A549 (cell line): ENCODE data around the gene TIA1. TPM values are rescaled to one million over a fixed set of nuclear protein-coding genes. Genes with fewer than 3 reads are reported as not detected.
"Not testable (repeated sequence)": the region's sequence is repeated elsewhere in the genome, so short reads cannot be mapped to it uniquely, and the experiment has no call there.

ENCODE experiments used
- ATAC-seq, 2 experiments: fragments of 200-7000 bp in 1 of 2; fragments of >200 bp in 1 of 2; cut with Nextera tagmentation in 1 of 2; cut with Tn5 transposase in 1 of 2; 3 replicates each; pipeline versions ENCODE4 v1.8.0 to v1.9.1; 2018 to 2020; ENCODE audit warnings: mild to moderate bottlenecking in 1 of 2, moderate library complexity in 1 of 2
- CTCF ChIA-PET: fragments of 300-600 bp; sonication (Branson Sonifier 250); formaldehyde crosslinking; extraction: SDS; loops from one replicate; lab custom pipeline; 2021; ENCODE audit warnings: antibody characterized with exemption, inconsistent platforms; lab: Yijun Ruan, JAX
- POLR2A ChIA-PET: fragments of 350-600 bp; formaldehyde crosslinking; extraction: SDS; loops from one replicate; lab custom pipeline; 2021; ENCODE audit warnings: antibody characterized with exemption, inconsistent platforms; lab: Yijun Ruan, JAX
- DNase-seq, 2 experiments: peaks; one replicate each; pipeline versions ENCODE4 v3.0.0 to v3.0.0-alpha.2; 2011 to 2016; ENCODE audit warnings: low read depth in 1 of 2, low spot score in 1 of 2
- FAIRE-seq: peaks from 2 replicates; lab custom pipeline; 2011; peaks lifted over from hg19 to GRCh38; lab: Jason Lieb, UNC
- H3K27ac ChIP-seq, 2 experiments: fragments of >200 bp; sonication (Bioruptor Twin); formaldehyde crosslinking; 3 replicates each; pipeline ENCODE4 v1.5.1; 2016 to 2017
- H3K4me1 ChIP-seq: fragments of >200 bp; sonication (Bioruptor Twin); formaldehyde crosslinking; 3 replicates; pipeline ENCODE4 v1.6.1; 2016
- H3K4me2 ChIP-seq: fragments of >200 bp; sonication (Bioruptor Twin); formaldehyde crosslinking; 3 replicates; pipeline ENCODE4 v1.6.1; 2016
- H3K4me3 ChIP-seq: fragments of >200 bp; sonication (Bioruptor Twin); formaldehyde crosslinking; 3 replicates; pipeline ENCODE4 v1.5.1; 2016
- H3K9me3 ChIP-seq: fragments of >200 bp; sonication (Bioruptor Twin); formaldehyde crosslinking; 3 replicates; pipeline ENCODE4 v1.6.1; 2016
- CEBPB ChIP-seq, 2 experiments: fragments of >200 bp in 1 of 2; sonication (Bioruptor Twin) in 1 of 2; formaldehyde crosslinking in 1 of 2; IDR thresholded peaks; 2 replicates each; pipeline ENCODE4 v1.6.1; 2012 to 2016
- E2F6 ChIP-seq: IDR thresholded peaks from 2 replicates; pipeline ENCODE4 v1.6.1; 2012; ENCODE audit warnings: low read depth, borderline replicate concordance
- EP300 ChIP-seq, 2 experiments: fragments of >200 bp; sonication (Bioruptor Twin); formaldehyde crosslinking; IDR thresholded peaks; 2 replicates in 1 of 2; 3 replicates in 1 of 2; pipeline ENCODE4 v1.6.1; 2016 to 2017
- FOSB ChIP-seq: fragments of 250-450 bp; sonication (Bioruptor Pico); IDR thresholded peaks from 2 replicates; pipeline ENCODE4 v1.5.0; 2020; ENCODE audit warnings: mild to moderate bottlenecking, moderate library complexity
- FOSL2 ChIP-seq, 2 experiments: fragments of 450-650 bp in 1 of 2; fragments of >200 bp in 1 of 2; sonication (Bioruptor Twin) in 1 of 2; formaldehyde crosslinking; IDR thresholded peaks; 2 replicates each; pipeline versions ENCODE4 v1.5.0 to v1.6.1; 2016 to 2020; ENCODE audit warnings: mild to moderate bottlenecking in 1 of 2, moderate library complexity in 1 of 2
- HOXB13 ChIP-seq: fragments of 250-450 bp; sonication (Bioruptor Pico); IDR thresholded peaks from 2 replicates; pipeline ENCODE4 v1.5.0; 2020; ENCODE audit warnings: low read depth, mild to moderate bottlenecking, moderate library complexity
- JUNB ChIP-seq: fragments of >200 bp; sonication (Bioruptor Twin); formaldehyde crosslinking; IDR thresholded peaks from 2 replicates; pipeline ENCODE4 v1.6.1; 2016
- MYC ChIP-seq: IDR thresholded peaks from 2 replicates; pipeline ENCODE4 v1.6.1; 2012; ENCODE audit warnings: mild to moderate bottlenecking, inconsistent platforms, low read length, improper control_type of control experiment, borderline replicate concordance
- NFE2L2 ChIP-seq: fragments of 150-350 bp; conservative IDR thresholded peaks from 2 replicates; pipeline ENCODE4 v1.6.1; 2014; ENCODE audit warnings: low read length
- NPAS2 ChIP-seq: fragments of 250-450 bp; sonication (Bioruptor Pico); IDR thresholded peaks from 2 replicates; pipeline ENCODE4 v1.8.0; 2022; ENCODE audit warnings: mild to moderate bottlenecking, moderate library complexity, borderline replicate concordance
- RCOR1 ChIP-seq: fragments of 150-350 bp; IDR thresholded peaks from 2 replicates; pipeline ENCODE4 v1.6.1; 2014; ENCODE audit warnings: antibody characterized with exemption, low read length, low read depth
- REST ChIP-seq: fragments of 200-600 bp; sonication (generic); IDR thresholded peaks from 2 replicates; pipeline ENCODE4 v1.6.1; 2016; ENCODE audit warnings: antibody characterized with exemption, mild to moderate bottlenecking, moderate library complexity
- SMC3 ChIP-seq: fragments of >200 bp; sonication (Bioruptor Twin); formaldehyde crosslinking; IDR thresholded peaks from 3 replicates; pipeline ENCODE4 v1.6.1; 2018; ENCODE audit warnings: inconsistent platforms
- ZNF302 ChIP-seq: fragments of 250-450 bp; sonication (Bioruptor Pico); IDR thresholded peaks from 2 replicates; pipeline ENCODE4 v1.9.0; 2021; ENCODE audit warnings: inconsistent platforms, mild to moderate bottlenecking, moderate library complexity
- WGBS: methylation state at CpG from one replicate; pipeline ENCODE4 v1.1.6; 2017; ENCODE audit errors: missing lambda C conversion rate; 5-methylcytosine and 5-hydroxymethylcytosine counted together
- polyA plus RNA-seq, 4 experiments: library from polyadenylated mRNA; depleted of rRNA in 3 of 4; stranded (reverse); fragments of >200 nt; fragmentation: RNase III in 1 of 4; extraction: RNeasy Plus Mini Kit Qiagen cat#74134 plus additional on column Dnase treatment in 1 of 4; gene quantifications; 2 replicates in 3 of 4; 3 replicates in 1 of 4; pipeline ENCODE4 v1.2.3, GENCODE V29; 2011 to 2017

Gene TIA1
- polyA plus RNA-seq, 2 of the 4 experiments (the other 2 are of a cell fraction), result 59.5 to 173 TPM

DNA sequence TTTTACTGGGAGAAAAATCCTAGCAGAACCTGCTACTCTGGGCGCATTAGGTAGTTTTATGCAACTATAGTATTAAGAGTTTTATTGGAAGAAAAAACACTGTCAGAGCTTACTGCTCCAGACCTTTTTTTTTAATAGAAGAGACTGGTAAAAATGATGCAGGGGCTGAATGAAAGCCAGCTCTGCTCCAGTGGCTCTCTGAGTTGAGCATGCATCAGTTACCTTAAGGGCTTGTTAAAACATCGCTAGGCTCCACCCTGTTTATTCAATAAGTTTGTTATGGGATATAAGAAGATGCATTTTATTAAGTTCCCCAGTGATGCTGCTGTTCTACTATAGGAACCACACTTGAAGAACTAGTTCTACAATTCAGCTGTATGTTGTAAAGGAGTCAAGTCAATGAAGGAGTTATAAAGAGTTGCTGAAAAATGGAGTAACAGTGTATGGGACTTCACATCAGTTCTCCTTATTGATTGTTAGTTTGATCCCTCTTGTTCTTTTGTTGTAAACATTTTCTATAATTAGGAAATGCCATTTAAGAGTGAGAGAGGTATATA is 31.9 kb upstream of the TIA1 start:
- POLR2A ChIA-PET, result interaction anchor here (4.5 kb wide), 1 partner anchor 13 kb away, joined by 47 read pairs; the partner anchor contains the start of gene SNRPG
- TF ChIP-seq REST (no peak), HOXB13 (CRISPR knock-in tag) (no peak), SMC3 (no peak), FOSL2 (IDR thresholded peaks at IDR 0.05) (no peak), FOSL2 (CRISPR knock-in tag; IDR thresholded peaks at IDR 0.05) (no peak), EP300 (IDR thresholded peaks at IDR 0.05) (no peak), CEBPB (IDR thresholded peaks at IDR 0.05) (no peak), JUNB (no peak), E2F6 (no peak), NFE2L2 (no peak), ZNF302 (CRISPR knock-in tag) (no peak), FOSB (no peak), NPAS2 (no peak), MYC (no peak)
- FAIRE-seq, result peak; percentile 32

DNA sequence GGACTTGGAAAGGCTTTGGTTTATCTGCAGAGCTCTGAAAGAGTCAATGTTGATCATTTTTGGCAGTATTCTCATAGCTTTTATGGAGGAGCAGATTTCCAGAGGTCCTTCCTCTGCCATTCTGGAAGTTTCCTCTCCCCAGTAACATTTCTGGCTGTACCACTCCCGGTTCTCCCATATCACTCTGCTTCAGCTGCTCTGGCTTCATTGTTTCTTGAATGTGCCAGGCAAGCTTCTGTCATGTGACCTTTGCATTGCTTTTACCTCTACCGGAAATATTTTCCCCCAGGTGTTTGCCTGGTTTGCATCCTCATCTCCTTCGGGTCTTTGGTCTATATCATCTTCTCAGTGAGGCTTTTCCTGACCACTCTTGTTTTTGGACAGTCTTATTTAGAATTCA is 21.9 kb upstream of the TIA1 start:
- CTCF ChIA-PET, result no interaction called here
- no peak for FAIRE-seq
- Histone ChIP-seq H3K27ac (no peak overlapping the region), H3K4me1 (no peaks in the 10 kb centered on the region), H3K4me2 (no peak overlapping the region), H3K4me3 (no peak overlapping the region), H3K9me3 (no peaks in the 10 kb centered on the region)
- WGBS, result 82% methylated on average over 3 of the region's 3 CpGs
- POLR2A ChIA-PET, result interaction anchor here (1.2 to 1.4 kb wide), 2 partner anchors 12 to 23 kb away, joined by 3 to 4 read pairs; partner anchors contain the start of genes PCYOX1 and SNRPG
- no peak for ATAC-seq
- TF ChIP-seq E2F6, result no peak
- TF ChIP-seq RCOR1, result no peak
- DNase-seq, result no peak

More for the DNA sequence above, 31.9 kb upstream of the TIA1 start:
- ATAC-seq (0 out of 6 replicates have a peak, but pooled peaks of 1 of the 2 experiments have one; percentile 25), DNase-seq (no peak)
- CTCF ChIA-PET, result interaction anchor here (1.2 to 1.8 kb wide), 2 partner anchors 19 to 21 kb away, joined by 3 to 4 read pairs; no protein-coding TSS in a partner anchor
- Histone ChIP-seq H3K9me3 (no peaks in the 10 kb centered on the region), H3K4me2 (no peak overlapping the region), H3K4me1 (no peaks in the 10 kb centered on the region), H3K4me3 (no peak overlapping the region), H3K27ac (no peak overlapping the region)
- 90% methylated on average over 2 of the region's 2 CpGs for WGBS

- DNase-seq, CTCF ChIA-PET, H3K4me3 ChIP-seq, H3K4me2 ChIP-seq, H3K9me3 ChIP-seq, H3K4me1 ChIP-seq, FAIRE-seq, H3K27ac ChIP-seq, ATAC-seq: not testable (repeated sequence)
- POLR2A ChIA-PET, result interaction anchor here (1.2 to 1.4 kb wide), 2 partner anchors 11 to 24 kb away, joined by 3 to 4 read pairs; partner anchors contain the start of genes PCYOX1 and SNRPG
- 89% methylated on average over 18 of the region's 18 CpGs for WGBS
These were observed 21.2 kb upstream of the TIA1 start for GRCh38 chr2:70269422-70270302.

DNA sequence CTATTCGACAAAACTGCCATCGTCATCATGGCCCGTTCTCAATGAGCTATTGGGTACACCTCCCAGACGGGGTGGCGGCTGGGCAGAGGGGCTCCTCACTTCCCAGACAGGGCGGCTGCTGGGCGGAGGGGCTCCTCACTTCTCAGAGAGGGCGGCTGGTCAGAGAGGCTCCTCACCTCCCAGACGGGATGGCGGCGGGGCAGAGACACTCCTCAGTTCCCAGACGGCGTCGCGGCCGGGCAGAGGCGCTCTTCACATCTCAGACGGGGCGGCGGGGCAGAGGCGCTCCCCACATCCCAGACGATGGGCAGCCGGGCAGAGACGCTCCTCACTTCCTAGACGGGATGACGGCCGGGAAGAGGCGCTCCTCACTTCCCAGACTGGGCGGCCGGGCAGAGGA is 18.5 kb upstream of the TIA1 start:
- FAIRE-seq, CTCF ChIA-PET, H3K4me1 ChIP-seq, ATAC-seq, H3K9me3 ChIP-seq, H3K4me2 ChIP-seq, H3K27ac ChIP-seq, H3K4me3 ChIP-seq, POLR2A ChIA-PET, DNase-seq: not testable (repeated sequence)
- WGBS, result 94% methylated on average over 24 of the region's 30 CpGs
